Islet of Langerhans (tissue), 1 donor: ENCODE results near the gene WDR33.

ENCODE experiments used
- FAIRE-seq: peaks from one replicate; lab custom pipeline; 2011; peaks lifted over from hg19 to GRCh38; lab: Jason Lieb, UNC

WDR33 gene

GRCh38 chr2:127671557-127672302 is 139.2 kb downstream of the WDR33 start:
- no peak for FAIRE-seq

- no peak for FAIRE-seq
These were observed 140.0 kb downstream of the WDR33 start for GRCh38 chr2:127670957-127671290.

GRCh38 chr2:127670055-127670956 is 140.7 kb downstream of the WDR33 start:
- no peak for FAIRE-seq

- no peak for FAIRE-seq
These were observed 141.9 kb downstream of the WDR33 start for GRCh38 chr2:127669056-127669455.

GRCh38 chr2:127665267-127665893 is 145.6 kb downstream of the WDR33 start:
- FAIRE-seq: no peak

GRCh38 chr2:127664895-127665225 is 146.1 kb downstream of the WDR33 start:
- FAIRE-seq: no peak

GRCh38 chr2:127664065-127664894 is 146.7 kb downstream of the WDR33 start:
- FAIRE-seq: no peak

- FAIRE-seq: no peak
These were observed 147.4 kb downstream of the WDR33 start for GRCh38 chr2:127663566-127664064.

GRCh38 chr2:127662937-127663565 is 147.9 kb downstream of the WDR33 start:
- no peak for FAIRE-seq

GRCh38 chr2:127661949-127662510 is 148.9 kb downstream of the WDR33 start:
- no peak for FAIRE-seq

- no peak for FAIRE-seq
These were observed 149.8 kb downstream of the WDR33 start for GRCh38 chr2:127661072-127661649.

- no peak for FAIRE-seq
These were observed 150.7 kb downstream of the WDR33 start for GRCh38 chr2:127660291-127660578.

- FAIRE-seq: no peak
These were observed 151.3 kb downstream of the WDR33 start for GRCh38 chr2:127659408-127660290.

- no peak for FAIRE-seq
These were observed 152.1 kb downstream of the WDR33 start for GRCh38 chr2:127658641-127659407.

GRCh38 chr2:127658146-127658545 is 152.8 kb downstream of the WDR33 start:
- no peak for FAIRE-seq

GRCh38 chr2:127657232-127657595 is 153.8 kb downstream of the WDR33 start:
- no peak for FAIRE-seq

GRCh38 chr2:127656569-127657231 is 154.3 kb downstream of the WDR33 start:
- no peak for FAIRE-seq

GRCh38 chr2:127655209-127656073 is 155.5 kb downstream of the WDR33 start:
- no peak for FAIRE-seq
